Heart right ventricle (tissue), 16 donors: ENCODE measurements around the gene AGPAT1. TPM values are rescaled to one million over a fixed set of nuclear protein-coding genes. Genes with fewer than 3 reads are reported as not detected.

ENCODE experiments used
- ATAC-seq, 8 donors: fragments of 200-7000 bp; cut with Tn5 transposase; one replicate each; pipeline ENCODE4 v1.9.1; 2020; ENCODE audit warnings: mild to moderate bottlenecking in 8 of 8, moderate library complexity in 8 of 8, moderate number of reproducible peaks in 1 of 8
- DNase-seq, 2 donors: peaks; one replicate each; pipeline ENCODE4 v3.0.0-alpha.2; 2020
- H3K27ac ChIP-seq, 10 donors: fragments of 200-600 bp; sonication (generic) in 2 of 10; one replicate each; pipeline versions ENCODE4 v1.5.0 to v1.8.0; 2020 to 2022; ENCODE audit warnings: mild to moderate bottlenecking in 3 of 10
- H3K27me3 ChIP-seq, 7 donors: fragments of 200-600 bp; one replicate each; pipeline ENCODE4 v1.8.0; 2021 to 2022; ENCODE audit warnings: mild to moderate bottlenecking in 2 of 7
- H3K36me3 ChIP-seq, 9 donors: fragments of 200-600 bp; sonication (generic) in 1 of 9; one replicate each; pipeline versions ENCODE4 v1.5.0 to v1.8.0; 2020 to 2022; ENCODE audit warnings: mild to moderate bottlenecking in 2 of 9
- H3K4me1 ChIP-seq, 9 donors: fragments of 200-600 bp; sonication (generic) in 1 of 9; one replicate each; pipeline versions ENCODE4 v1.5.0 to v1.8.0; 2020 to 2022; ENCODE audit warnings: mild to moderate bottlenecking in 4 of 9
- H3K4me3 ChIP-seq, 10 donors: fragments of 200-600 bp; sonication (generic) in 2 of 10; one replicate each; pipeline versions ENCODE4 v1.5.0 to v1.8.0; 2020 to 2022; ENCODE audit warnings: mild to moderate bottlenecking in 7 of 10, moderate library complexity in 2 of 10
- H3K9me3 ChIP-seq, 11 donors: fragments of 200-600 bp in 10 of 11; sonication (generic) in 2 of 11; one replicate each; pipeline versions ENCODE4 v1.5.0 to v1.8.0; 2013 to 2022; ENCODE audit warnings: mild to moderate bottlenecking in 2 of 11, control low read depth in 1 of 11, moderate library complexity in 1 of 11
- CTCF ChIP-seq, 9 donors: fragments of 200-600 bp; sonication (generic) in 2 of 9; IDR thresholded peaks; one replicate each; pipeline versions ENCODE4 v1.5.0 to v1.8.0; 2021 to 2022; ENCODE audit warnings: antibody characterized with exemption in 9 of 9, mild to moderate bottlenecking in 5 of 9, moderate library complexity in 1 of 9
- WGBS, 2 donors: extraction: QIAGEN DNeasy Blood & Tissue Kit; methylation state at CpG; one replicate each; pipeline ENCODE4 v1.1.7; 2013; ENCODE audit warnings: inconsistent platforms in 1 of 2; 5-methylcytosine and 5-hydroxymethylcytosine counted together
- intact Hi-C, 10 donors: fragments of 100-400 bp; cut with DNase I; formaldehyde crosslinking; loops; one replicate each; pipeline versions ENCODE4 v1.11.1 to v1.14.2; 2022
- polyA plus RNA-seq, 2 donors: library from polyadenylated mRNA; stranded (reverse); fragments of 200-250 nt; gene quantifications; one replicate each; pipeline ENCODE4 v1.2.3, GENCODE V29; 2013
- total RNA-seq, 10 donors: library from RNA; stranded (reverse); fragmentation: NEBNext Ultra II Directional in 3 of 10; extraction: Animal tissue kit (Norgen Biotek cat#: 25700) in 3 of 10; gene quantifications; one replicate each; pipeline versions ENCODE4 v1.2.1 to v1.2.4, GENCODE V29; 2021 to 2023
- donor health status: Arrhythmogenic right ventricular cardiomyopathy.
- donor health status: ischemic (EF 13 %, LVEDD 7.1; RV severe dilation, severe dysfunction).
- donor health status: healthy with polysubstance abuse.
- donor health status: DM: no; HTN: yes; CAD: no.
- donor health status: DM: no; HTN: no; CAD: no.
- donor health status: ischemic (EF 25% LVEDD 6.9; RV normal size, moderate dysfunction).
- donor health status: ischemic (EF 25% LVEDD 5.7; RV mildly dilated, moderate dysfunction).
- donor health status: healthy.
- donor health status: DM: yes; HTN: yes; CAD: no.
- donor health status: Ischemic cardiomyopathy.
- donor health status: ischemic (EF 35%, LVEDD 5.7; RV mildly dilated, moderate dysfunction).
- donor health status: nonischemic (EF 11% LVEDD 7.7; RV severe dilation, severe dysfunction).
- donor health status: DM: yes; HTN: yes; CAD: no.
- donor health status: PGD.
- donor health status: ischemic (EF 29% LVEDD 5.4; RV normal size, mild dysfunction).
- donor health status: nonischemic (EF 23%, LVEDD 6.1; RV moderate dilation, normal function).

The AGPAT1 gene
- total and polyA plus RNA-seq, 12 donors = 39.0 to 63.1 (median 49.1) TPM

GRCh38 chr6:32173051-32173727 is 2.7 kb downstream of the AGPAT1 start:
- peaks cover 0 to 31% (median 11%) of the 10 kb centered on the region in 9 donors for H3K36me3 ChIP-seq
- peak overlapping the region in 1 of 10 donors; percentile 6 for H3K27ac ChIP-seq
- 78 to 82% methylated on average over 4 of the region's 4 CpGs for WGBS, 2 donors
- no peak overlapping the region for H3K4me3 ChIP-seq
- ATAC-seq (no peak), DNase-seq (no peak)
- no peak for TF ChIP-seq CTCF (IDR thresholded peaks at IDR 0.05)
- no peaks in the 10 kb centered on the region for H3K9me3 ChIP-seq
- H3K4me1 ChIP-seq = peaks cover 0 to 43% (median 23%) of the 10 kb centered on the region in 9 donors
- H3K27me3 ChIP-seq = no peaks in the 10 kb centered on the region
- intact Hi-C loops = loop anchor here in 4 of 10 donors (10.0 kb wide), 2 partner anchors 48 to 1032 kb away; partner anchors contain the start of genes ATF6B (in 3 of the 4), HSD17B8 (in 1 of the 4), RING1 (in 1 of the 4) and RXRB (in 1 of the 4)

GRCh38 chr6:32171234-32171633 is 4.7 kb downstream of the AGPAT1 start:
- H3K4me3 ChIP-seq = no peak overlapping the region

GRCh38 chr6:32170294-32170693 is 5.6 kb downstream of the AGPAT1 start:
- no peaks in the 10 kb centered on the region for H3K27me3 ChIP-seq
- no peak for ATAC-seq
- 91% methylated on average over 11 of the region's 11 CpGs for WGBS, 2 donors
- no peak overlapping the region for H3K4me3 ChIP-seq
- DNase-seq = no peak
- intact Hi-C loops = loop anchor here in 4 of 10 donors (10.0 kb wide), 2 partner anchors 45 to 1035 kb away; partner anchors contain the start of genes ATF6B (in 3 of the 4), HSD17B8 (in 1 of the 4), RING1 (in 1 of the 4) and RXRB (in 1 of the 4)
- no peak for TF ChIP-seq CTCF (IDR thresholded peaks at IDR 0.05)
- no peaks in the 10 kb centered on the region for H3K9me3 ChIP-seq
- peaks cover 0 to 25% (median 10%) of the 10 kb centered on the region in 9 donors for H3K4me1 ChIP-seq
- peak overlapping the region in 1 of 10 donors; percentile 31 for H3K27ac ChIP-seq
- peaks cover 0 to 60% (median 17%) of the 10 kb centered on the region in 9 donors for H3K36me3 ChIP-seq

More at GRCh38 chr6:32171234-32171633, 4.7 kb downstream of the AGPAT1 start:
- Histone ChIP-seq H3K27me3 (no peaks in the 10 kb centered on the region), H3K4me1 (peaks cover 0 to 29% (median 12%) of the 10 kb centered on the region in 9 donors), H3K36me3 (peaks cover 0 to 51% (median 17%) of the 10 kb centered on the region in 9 donors), H3K9me3 (no peaks in the 10 kb centered on the region), H3K27ac (no peak overlapping the region)
- WGBS, 2 donors = 94 to 95% methylated on average over 6 of the region's 6 CpGs
- intact Hi-C loops = loop anchor here in 4 of 10 donors (10.0 kb wide), 2 partner anchors 46 to 1034 kb away; partner anchors contain the start of genes ATF6B (in 3 of the 4), HSD17B8 (in 1 of the 4), RING1 (in 1 of the 4) and RXRB (in 1 of the 4)
- DNase-seq (no peak), ATAC-seq (no peak)
- TF ChIP-seq CTCF (IDR thresholded peaks at IDR 0.05) = no peak

- TF ChIP-seq CTCF (IDR thresholded peaks at IDR 0.05) = no peak
- Histone ChIP-seq H3K27me3 (no peaks in the 10 kb centered on the region), H3K27ac (peak overlapping the region in 3 of 10 donors; percentile 19 to 64 (median 40)), H3K4me3 (no peak overlapping the region), H3K9me3 (no peaks in the 10 kb centered on the region), H3K36me3 (peaks cover 0 to 68% (median 17%) of the 10 kb centered on the region in 9 donors), H3K4me1 (peaks cover 0 to 12% (median 0%) of the 10 kb centered on the region in 9 donors)
- intact Hi-C loops = no loop called here
- ATAC-seq (peak in 2 of 8 donors; percentile 8 to 15), DNase-seq (no peak)
- 74 to 75% methylated on average over 11 of the region's 11 CpGs for WGBS, 2 donors
Observed at GRCh38 chr6:32168807-32169591, 6.9 kb downstream of the AGPAT1 start.
